Head of caudate nucleus (tissue), 42 donors: ENCODE data around the gene PRDM11.

Experiments
- DNase-seq, 42 donors: peaks; one replicate each; pipeline versions ENCODE4 v3.0.0 to v3.0.0-alpha.2; 2020 to 2021; ENCODE audit warnings: mixed read lengths in 7 of 42
- intact Hi-C: fragments of 100-400 bp; cut with DNase I; formaldehyde crosslinking; loops from one replicate; pipeline ENCODE4 v1.15.0; 2022

PRDM11 gene

DNA sequence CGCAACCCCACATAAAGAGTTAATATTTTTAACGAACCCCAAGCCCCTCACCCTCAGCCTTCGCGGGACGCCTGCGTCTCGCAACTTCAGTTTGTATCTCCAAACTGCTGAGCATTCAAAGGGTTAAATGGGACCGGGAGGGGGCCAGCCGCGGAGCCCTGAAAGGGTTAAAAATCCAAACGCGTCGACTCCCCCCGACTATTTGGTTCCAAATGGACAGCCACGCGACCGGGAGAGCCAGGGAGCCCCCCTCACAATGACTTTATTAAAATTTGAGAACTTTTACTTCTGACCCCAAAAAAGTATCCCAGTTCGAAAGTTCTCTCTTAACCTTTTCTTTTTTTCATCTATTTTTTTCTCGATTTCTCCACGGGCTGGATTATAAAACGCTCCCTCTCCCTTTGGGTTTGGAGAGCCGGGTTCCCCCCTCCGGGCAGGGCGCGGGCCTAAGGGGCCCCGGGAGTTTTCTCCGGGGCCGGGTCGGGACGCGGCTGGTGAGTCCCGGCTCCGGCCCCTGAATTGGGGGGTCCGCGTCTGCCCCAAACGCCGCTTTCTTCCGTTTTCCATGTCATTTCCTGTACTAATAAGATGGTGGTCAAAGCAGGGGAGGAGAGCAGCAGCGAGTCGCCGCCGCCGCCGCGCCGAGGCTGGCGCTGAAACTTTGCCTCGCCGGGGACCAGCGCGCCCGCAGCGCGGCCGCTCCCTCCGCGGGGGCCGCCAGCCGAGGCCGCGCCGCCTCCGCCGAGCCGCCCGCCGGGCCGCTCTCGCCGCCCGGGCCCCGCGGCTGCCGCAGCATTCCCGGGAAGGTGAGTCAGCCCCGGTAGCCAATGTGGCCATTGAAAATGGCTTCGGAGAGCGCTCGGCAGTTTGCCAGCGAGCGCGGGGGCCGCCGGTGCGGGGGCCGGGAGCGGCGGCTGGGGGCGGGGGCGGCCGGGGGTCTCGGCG lies at the start of gene PRDM11:
PRDM11 (plus strand) TSS at position 568 of the 945 bp plus-strand sequence. CDS start 35,128 bp downstream, outside the sequence.
- intact Hi-C loops, result no loop called here
- peak in 24 of 42 donors; percentile 31 to 79 (median 42) for DNase-seq

DNA sequence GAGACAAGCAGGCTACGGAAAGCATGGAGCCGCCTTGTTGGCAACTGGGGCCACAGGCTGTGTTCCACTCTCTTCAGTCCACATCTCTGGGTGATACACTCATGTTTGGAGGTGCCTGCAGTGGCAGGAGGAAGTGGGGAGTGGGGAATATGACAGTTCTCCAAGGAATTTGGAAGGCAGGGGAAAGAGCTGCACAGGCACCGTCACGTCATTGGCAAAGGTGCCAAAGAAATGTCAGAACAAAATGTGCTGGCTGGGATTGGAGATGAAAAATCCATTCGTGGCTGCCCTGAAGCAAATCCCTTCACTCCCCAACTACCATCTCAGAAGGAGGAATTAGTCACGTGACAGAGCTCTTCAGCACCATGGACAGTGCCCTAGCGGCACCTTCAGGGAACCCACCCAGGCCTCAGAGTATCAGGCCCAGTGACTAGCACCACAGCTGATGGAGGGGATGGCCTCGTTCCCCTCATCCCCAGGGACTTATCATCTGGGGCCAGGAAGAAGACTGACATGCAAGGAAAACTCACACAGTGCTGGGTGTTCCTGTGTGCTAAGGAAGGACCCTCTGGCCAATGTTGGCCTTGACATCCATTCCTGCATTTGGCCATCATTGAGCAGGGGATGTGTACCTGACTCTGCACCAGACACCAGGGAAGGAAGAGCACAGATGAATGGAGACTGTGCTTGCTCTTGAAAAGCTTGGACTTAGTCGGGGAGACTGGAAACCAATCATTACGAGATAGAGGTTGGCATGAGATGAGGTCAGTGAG lies 48.5 kb upstream of the PRDM11 start:
- intact Hi-C loops, result no loop called here
- DNase-seq, result peak in 17 of 42 donors; percentile 38 to 79 (median 58)

DNA sequence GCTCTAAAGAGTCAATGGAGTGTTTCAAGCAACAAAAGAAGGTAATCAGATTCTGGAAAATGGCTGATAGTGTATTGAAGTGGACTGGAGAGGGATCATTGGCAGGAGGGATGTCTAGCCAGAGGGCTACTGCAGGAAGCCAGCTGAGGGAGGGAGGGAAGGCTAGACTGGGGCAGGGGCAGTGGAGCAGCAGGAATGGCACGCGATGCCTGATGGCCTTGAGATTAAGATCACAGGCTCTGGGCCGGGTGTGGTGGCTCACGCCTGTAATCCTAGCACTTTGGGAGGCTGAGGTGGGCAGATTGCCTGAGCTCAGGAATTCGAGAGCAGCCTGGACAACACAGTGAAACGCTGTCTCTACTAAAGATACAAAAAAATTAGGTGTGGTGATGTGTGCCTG lies 47.5 kb upstream of the PRDM11 start:
- DNase-seq, result no peak
- intact Hi-C loops, result no loop called here

DNA sequence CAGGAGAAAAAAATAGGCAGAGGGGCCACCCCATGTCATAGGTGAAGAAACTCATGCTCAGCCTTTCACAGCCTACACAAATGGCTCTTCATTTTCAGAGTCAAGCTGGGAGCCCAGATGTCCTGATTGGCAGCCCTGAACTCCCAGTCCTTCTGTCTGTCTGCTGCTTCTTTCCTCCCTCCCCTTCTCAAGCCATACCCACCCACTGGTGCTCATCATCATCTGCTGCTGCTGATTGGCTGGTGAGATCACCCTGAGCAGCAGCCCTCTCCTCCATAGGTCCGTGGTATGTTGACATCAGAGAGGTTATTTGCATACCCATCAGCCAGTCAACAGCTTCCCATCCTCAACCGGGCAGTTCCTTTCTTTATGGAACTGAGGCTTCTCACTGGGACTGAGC lies 46.1 kb upstream of the PRDM11 start:
- peak in 3 of 42 donors; percentile 3 to 36 (median 30) for DNase-seq
- intact Hi-C loops, result loop anchor here (10.0 kb wide), 1 partner anchor 476 kb away; no protein-coding TSS in a partner anchor

GRCh38 chr11:45102361-45102809 lies 44.1 kb upstream of the PRDM11 start:
- intact Hi-C loops, result loop anchor here (10.0 kb wide), 1 partner anchor 478 kb away; no protein-coding TSS in a partner anchor
- DNase-seq, result peak in 2 of 42 donors; percentile 0 to 5

DNA sequence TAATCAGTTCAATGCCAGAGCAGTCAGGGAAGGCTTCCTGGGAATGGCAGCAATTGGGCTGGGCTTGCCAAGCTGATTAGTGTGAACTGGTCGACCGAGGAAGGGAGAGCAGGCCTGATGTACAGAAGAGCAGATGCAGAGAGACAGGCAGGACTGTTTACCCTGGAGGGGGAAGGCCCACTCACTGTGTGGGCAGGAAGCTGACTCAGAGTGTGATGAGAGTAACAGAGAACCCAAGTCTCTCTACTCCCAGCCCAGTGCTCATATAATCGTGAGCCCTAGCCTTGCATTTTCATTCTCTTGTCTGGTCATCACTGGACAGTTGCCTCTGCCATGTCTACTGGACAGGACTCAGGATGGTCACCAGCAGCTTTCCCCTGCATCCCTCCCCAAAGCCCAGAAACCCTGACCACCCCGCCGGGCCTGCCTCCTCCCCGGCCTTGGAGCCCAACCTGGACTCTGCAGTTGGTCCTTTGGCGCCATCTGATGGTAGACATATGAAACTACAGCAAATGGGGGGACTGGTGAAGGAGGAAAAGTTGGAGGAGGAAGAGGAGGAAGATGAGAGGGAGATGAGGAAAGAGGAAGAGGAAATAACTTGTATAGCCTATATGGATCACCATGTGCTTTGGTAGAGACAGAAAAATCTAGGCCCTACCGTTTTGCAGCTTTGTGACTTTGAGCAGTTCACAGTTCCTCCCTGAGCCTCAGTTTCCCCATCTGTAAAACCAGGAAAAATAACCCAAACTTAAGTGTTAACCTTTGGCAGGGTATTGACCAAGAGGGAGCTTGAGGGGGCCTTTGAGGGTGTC lies 43.4 kb upstream of the PRDM11 start:
- DNase-seq, result peak in 38 of 42 donors; percentile 34 to 84 (median 64)

GRCh38 chr11:45104006-45104789 lies 42.2 kb upstream of the PRDM11 start:
- no peak for DNase-seq
- intact Hi-C loops, result loop anchor here (2.0 to 10.0 kb wide), 2 partner anchors 167 to 479 kb away; no protein-coding TSS in a partner anchor

More for the DNA sequence above, 43.4 kb upstream of the PRDM11 start:
- intact Hi-C loops, result loop anchor here (10.0 kb wide), 1 partner anchor 478 kb away; no protein-coding TSS in a partner anchor

GRCh38 chr11:45104790-45105084 lies 41.7 kb upstream of the PRDM11 start:
- DNase-seq, result no peak
- intact Hi-C loops, result loop anchor here (2.0 to 10.0 kb wide), 3 partner anchors 168 to 480 kb away; no protein-coding TSS in a partner anchor

DNA sequence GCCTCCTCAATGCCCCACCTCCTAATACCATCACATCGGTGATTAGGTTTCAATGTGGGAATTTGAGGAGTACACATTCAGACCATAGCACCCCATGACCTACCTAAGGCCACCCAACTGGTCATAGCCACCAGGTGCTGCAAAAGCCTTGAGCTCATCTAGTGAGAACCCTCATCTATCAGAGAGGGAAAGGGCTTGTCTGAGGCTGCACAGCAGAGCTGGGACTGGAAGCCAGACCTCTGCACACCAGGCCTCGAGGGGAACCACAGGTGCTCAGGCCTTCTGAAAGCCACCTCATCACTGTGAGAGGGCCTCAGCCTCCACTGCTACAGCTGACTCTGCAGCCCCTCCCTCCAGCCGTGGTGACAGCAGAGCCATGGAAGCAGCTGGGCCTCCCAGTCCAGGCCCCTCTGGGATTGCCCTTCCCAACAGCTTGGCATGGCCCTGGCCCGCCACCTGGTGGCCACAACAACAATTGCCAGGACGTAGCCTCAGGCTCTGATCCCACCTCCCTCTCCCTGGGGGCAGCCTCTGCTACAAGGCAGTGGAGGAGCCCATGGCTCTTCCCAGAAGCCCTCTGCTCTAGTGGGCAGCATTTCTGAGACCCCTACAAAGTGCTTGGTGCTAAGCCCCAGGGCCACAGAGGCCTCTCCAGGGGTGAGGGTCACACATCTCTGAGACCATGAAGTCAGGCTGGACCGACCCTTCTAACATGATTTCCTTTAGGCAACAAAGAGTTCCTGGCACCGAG lies 41.0 kb upstream of the PRDM11 start:
- peak; percentile 58 to 91 (median 80) for DNase-seq
- intact Hi-C loops, result loop anchor here (2.0 to 10.0 kb wide), 3 partner anchors 169 to 481 kb away; no protein-coding TSS in a partner anchor

DNA sequence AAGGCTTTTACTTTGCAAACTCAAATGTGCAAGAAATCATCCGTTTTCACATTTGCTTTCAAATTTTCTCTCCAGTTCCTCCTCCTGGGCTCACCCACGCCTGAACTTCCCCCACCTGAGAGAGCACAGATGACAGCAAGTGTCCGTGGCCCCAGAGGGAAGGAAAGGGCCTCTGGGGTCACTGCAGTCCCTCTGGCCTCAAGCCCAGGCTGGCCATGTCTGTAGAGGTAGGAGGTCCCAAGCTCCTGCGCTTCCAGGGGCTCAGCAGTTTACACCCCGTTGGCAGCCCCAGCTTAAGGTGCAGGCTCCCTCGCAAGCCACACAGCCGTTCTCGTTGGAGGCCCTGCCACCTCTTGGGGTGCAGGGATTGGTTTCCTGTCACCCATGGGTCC lies 40.5 kb upstream of the PRDM11 start:
- DNase-seq, result no peak
- intact Hi-C loops, result loop anchor here (2.0 to 10.0 kb wide), 3 partner anchors 169 to 481 kb away; no protein-coding TSS in a partner anchor

- no peak for DNase-seq
- intact Hi-C loops, result loop anchor here (5.0 to 10.0 kb wide), 2 partner anchors 221 to 482 kb away; no protein-coding TSS in a partner anchor
Observed at GRCh38 chr11:45106440-45106839, 40.0 kb upstream of the PRDM11 start.

DNA sequence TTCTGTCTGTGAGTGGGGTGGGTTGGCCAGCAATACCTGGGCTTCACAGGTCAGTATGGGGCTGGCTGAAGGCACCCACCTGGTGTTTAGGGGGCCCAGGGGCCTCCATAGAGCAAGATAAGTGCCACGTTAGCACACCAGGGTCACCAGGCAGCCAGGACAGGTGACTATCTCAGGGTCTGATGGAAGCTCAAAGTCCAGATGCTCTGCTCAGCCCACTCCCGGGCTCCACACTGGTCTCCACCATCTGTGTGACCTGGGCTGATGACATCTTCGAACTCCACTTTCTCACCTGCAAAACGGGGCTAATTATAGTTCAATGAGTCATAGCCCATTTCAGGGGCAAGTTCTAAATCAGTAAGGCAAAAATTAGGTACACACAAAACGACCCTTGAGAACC lies 39.4 kb upstream of the PRDM11 start:
- intact Hi-C loops, result loop anchor here (5.0 to 10.0 kb wide), 2 partner anchors 220 to 482 kb away; no protein-coding TSS in a partner anchor
- DNase-seq, result no peak

GRCh38 chr11:45108070-45109064 lies 38.1 kb upstream of the PRDM11 start:
- no peak for DNase-seq
- intact Hi-C loops, result loop anchor here (5.0 to 10.0 kb wide), 2 partner anchors 219 to 484 kb away; no protein-coding TSS in a partner anchor

DNA sequence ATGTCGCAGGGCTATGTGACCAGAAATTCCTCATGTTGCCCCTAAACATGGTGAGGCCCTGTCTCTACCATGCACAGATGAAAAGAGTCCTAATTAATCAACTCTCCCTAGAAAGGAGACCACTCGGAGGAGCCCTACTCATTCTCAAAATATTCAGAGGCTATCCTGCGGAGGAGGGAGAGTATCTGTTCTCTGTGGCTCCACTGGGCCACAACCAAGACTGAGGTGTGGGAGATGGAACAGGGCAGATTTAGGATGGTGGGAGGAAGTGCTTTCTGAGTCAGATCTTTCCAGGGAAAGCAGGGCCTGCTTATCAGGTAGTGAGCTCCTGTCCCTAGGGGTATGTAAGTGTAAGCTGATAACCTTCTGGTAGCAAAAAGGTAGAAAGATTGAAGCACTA lies 37.0 kb upstream of the PRDM11 start:
- DNase-seq, result no peak
- intact Hi-C loops, result loop anchor here (5.0 to 10.0 kb wide), 2 partner anchors 218 to 485 kb away; no protein-coding TSS in a partner anchor

DNA sequence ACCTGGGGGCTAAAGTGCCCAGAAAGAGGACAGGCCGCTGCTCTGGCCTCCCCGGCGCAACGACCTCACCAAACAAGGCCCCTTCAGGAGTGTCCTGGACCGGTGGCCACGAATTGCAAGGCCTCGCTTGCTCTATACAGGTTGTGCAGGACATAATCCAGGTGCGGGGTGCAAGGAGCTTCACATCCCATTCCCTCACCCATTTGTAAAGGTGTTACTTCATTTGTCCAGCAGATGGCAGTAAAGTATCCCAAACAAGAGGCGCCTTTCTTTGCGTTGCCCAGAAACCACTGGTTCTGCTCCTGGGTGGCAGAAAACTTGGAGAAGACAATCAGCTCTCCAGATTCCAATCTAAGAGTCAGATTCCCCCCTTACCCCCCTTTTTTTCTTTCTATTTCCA lies 35.9 kb upstream of the PRDM11 start:
- peak in 21 of 42 donors; percentile 28 to 82 (median 63) for DNase-seq
- intact Hi-C loops, result loop anchor here (5.0 kb wide), 1 partner anchor 182 kb away; no protein-coding TSS in a partner anchor
